HG03039 (cell line): ENCODE results near the gene PDP2.

Experiments
- ATAC-seq: cut with Tn5 transposase; IDR thresholded peaks from one replicate; pipeline ENCODE4 v1.9.1; 2021; ENCODE audit warnings: mild to moderate bottlenecking, moderate library complexity; ENCODE audit not compliant: unreplicated experiment

Gene PDP2

GRCh38 chr16:66918355-66918754, 38.0 kb downstream of the PDP2 start:
- ATAC-seq, result no peak

DNA sequence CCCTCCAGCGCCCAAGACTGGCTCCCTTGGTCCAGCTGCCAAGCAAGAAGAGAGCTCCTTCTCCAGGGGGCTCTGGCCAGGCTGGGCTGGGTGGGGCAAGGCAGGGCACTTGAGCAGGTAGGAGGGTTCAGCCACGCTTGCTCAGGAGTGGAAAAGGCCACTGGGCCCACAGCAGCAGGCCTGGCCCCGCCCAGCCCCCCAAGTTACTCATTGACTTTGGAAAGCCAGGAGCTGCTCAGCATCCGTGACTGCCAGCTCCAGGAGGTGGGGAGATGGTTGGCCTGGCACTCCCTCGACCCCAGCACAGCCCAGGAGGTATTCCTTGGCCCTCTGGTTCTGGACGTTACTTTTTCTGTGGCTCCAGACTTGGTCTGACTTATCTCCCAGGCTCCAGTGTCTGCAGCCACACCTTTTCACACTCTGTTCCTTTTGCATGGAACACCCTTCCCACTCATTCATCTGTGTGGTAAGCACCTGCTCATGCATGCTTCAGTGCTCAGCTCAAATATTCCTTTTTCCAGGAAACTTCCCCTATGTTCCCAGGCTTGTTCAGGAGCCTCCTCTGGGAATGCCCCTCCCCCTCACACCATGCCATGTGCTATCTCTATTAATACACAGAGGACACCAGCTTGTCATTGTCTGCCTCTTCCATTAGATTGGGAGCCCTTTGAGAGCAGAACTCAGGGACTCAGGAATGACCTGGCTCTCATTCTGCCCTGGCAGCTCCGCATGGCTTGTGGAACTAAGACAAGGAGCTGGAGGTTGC, 38.7 kb downstream of the PDP2 start, which contains the start of gene CDH16:
Gene CDH16, minus strand, starts transcription at position 83 of the 766 bp plus-strand sequence. CDS start 820 bp downstream, outside the sequence.
- no peak for ATAC-seq

GRCh38 chr16:66919569-66920298, 39.4 kb downstream of the PDP2 start:
- no peak for ATAC-seq

- ATAC-seq, result no peak
Measured at GRCh38 chr16:66920299-66920590, 39.9 kb downstream of the PDP2 start.

- ATAC-seq, result no peak
Measured at GRCh38 chr16:66920924-66921680, 40.8 kb downstream of the PDP2 start.

DNA sequence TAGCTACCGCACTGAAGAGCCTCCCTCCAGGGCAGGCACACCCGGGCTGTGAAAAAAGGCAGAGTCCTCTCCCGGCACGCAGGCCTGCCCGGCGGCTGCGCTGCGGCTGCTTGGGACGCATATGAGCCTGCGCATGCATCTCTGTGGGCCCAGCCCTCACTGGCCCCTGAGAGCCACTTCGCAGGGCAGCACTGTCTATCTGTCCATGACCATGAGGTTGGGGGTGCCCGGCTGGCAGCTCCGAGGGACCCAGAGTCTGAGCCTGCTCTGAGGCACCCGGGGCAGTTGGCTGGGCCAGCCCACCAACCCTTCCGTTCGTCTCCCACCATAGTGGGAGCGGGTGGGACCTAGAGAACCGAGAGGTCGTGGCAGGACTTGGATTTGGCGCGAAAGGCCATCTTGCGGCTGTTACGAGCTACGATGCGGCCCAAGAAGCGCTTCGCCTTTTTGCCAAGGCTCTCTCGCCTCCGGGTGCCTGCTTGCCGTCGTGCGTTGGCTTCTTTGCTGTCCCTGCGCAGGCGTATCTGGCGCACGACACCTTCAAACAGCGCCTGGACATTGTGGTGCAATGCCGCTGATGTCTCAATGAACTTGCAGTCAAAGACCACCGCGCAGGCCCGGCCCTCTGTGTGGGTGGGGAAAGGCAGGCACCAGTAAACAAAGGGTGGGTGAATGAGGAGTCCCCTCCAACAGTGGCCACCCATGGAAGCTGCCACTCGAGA, 41.6 kb downstream of the PDP2 start:
- no peak for ATAC-seq

- no peak for ATAC-seq
Measured at GRCh38 chr16:66923247-66923731, 43.0 kb downstream of the PDP2 start.

GRCh38 chr16:66923866-66924265, 43.6 kb downstream of the PDP2 start:
- no peak for ATAC-seq

DNA sequence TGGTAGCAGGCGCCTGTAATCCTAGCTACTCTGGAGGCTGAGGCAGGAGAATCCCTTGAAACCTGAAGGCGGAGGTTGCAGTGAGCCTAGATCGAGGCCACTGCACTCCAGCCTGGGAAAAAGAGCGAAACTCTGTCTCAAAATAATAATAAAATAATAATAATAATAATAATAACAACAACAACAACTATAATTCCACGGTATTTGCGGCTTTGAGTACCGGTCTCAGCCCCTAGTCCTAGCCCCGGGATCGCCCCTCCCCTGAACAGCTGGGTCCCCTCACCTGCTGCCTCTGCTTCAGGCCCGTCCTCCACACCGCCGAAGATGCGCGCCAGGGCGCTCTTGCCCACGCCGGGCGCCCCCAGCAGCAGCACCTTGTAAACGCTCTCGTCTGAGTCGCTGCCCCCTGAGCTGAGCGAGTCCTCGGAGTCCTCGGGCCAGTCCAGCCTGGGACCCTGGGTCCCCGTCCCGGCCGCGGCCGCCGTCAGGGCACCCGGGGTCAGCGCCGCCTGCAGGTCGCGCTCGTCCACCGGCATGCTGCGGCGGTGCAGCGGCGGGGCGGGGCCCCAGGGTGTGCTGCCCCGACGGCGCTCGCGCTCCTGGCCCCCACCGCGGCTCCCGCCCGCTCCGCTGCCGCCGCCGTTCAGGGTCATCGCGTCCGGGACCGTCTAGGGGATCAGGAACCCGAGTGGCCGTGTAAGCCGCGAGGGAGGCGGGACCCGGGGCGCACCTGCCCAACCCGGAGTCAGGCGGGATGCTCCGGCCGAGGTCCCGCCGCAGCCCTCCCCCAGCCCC, 44.4 kb downstream of the PDP2 start:
- ATAC-seq, result no peak

- ATAC-seq, result no peak
Measured at GRCh38 chr16:66925322-66925840, 45.1 kb downstream of the PDP2 start, which contains the start of gene RRAD. Gene RRAD, minus strand, starts transcription at chr16:66925535. Its CDS starts 356 bp downstream, at chr16:66925179.

DNA sequence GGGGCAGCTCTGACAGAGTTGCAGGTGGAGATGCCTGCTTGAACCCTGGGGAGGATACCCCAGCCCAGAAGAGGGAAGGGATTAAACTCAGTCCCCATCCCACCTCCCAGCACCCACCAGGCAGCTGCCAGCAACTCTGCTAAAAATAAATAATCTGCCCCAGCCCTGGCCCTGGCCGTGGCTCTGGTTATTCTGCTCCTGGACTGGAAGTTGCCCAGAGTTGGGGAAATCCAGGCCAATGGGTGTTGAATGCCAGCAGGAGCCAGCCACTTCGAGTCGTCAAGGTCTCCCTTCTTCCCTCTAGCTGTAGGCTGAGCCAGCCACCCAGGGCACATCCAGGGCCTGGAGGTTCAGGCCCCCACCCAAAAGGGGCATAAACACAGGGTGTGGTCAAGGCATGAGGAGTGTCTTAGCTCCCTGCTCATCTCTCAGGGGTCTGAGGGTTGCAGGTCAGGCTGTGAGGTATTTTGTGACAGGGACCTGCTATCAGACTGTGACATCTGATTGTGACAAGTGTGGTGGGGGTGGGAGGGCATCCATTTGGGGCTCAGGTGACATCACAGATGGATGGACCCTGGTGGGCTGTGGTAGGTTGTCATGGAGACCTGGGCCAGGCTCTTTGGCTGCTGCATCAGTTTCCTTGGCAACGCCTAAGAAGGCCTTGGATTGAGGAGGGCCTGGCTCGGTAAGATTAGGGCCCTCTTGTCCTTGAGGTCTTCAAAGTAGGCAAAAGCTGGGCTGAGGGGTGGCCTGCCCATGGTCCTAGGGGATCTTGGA, 46.0 kb downstream of the PDP2 start:
- ATAC-seq, result no peak

- ATAC-seq, result no peak
Measured at GRCh38 chr16:66926961-66927436, 46.7 kb downstream of the PDP2 start.

DNA sequence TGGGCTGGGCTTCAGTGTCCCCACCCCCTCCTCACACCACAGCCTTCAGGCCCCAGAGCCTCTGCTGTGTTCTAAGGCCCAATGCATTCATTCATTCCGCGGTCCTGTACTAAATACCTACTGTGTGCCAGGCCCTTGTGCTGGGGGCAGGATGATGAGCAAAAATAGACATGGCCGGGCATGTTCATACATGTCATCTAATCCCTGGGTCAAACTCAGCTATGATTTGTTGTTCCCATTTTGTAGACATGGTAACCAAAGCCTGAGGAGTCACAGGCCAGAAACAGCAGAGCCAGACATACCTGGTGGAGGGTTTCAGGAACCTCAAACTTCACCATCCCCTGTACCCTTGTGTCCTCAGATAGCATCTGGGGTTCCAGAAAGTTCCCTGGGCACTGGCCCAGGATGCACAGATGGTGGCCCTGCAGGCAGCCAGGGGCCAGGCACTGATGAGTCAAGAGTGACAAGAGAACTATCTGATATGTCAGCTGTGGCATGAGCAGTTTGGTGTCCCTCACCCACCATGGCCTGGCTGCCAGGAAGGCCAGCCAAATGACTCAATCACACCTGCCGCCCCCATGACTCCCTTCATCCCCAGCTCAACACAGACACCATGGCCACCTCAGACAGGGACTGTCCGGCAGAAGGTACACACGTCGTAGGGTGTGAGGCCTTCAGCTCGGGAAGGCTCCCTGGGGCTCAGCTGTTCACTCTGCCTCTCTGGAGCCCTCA, 47.8 kb downstream of the PDP2 start:
- ATAC-seq, result no peak

DNA sequence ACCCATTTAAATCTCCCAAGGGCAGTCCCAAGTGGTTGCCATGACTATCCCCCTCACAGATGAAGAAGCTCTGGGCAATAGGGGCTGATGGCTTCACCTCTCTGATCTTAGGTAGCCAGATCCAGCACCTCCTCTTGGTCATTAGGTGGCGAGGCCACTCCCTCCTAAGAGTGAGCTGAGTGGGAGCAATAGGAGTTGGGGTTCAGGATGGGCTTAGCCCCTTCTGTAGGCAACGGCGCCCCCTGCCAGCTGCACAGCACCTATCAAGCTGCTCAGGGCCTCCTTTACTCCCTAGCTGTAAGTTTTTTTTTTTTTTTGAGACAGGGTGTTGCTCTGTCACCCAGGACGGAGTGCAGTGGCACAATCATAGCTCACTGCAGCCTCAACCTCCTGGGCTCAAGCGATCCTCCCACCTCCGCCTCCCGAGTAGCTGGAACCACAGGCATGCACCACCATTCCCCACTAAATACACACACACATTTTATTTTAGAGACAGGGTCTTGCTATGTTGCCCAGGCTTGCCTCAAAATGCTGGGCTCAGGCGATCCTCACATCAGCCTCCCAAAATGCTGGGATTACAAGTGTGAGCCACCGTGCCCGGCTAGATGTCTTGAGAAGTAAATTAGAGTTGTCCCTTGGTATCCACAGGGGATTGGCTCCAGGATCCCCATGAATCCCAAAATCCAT, 48.5 kb downstream of the PDP2 start:
- no peak for ATAC-seq

DNA sequence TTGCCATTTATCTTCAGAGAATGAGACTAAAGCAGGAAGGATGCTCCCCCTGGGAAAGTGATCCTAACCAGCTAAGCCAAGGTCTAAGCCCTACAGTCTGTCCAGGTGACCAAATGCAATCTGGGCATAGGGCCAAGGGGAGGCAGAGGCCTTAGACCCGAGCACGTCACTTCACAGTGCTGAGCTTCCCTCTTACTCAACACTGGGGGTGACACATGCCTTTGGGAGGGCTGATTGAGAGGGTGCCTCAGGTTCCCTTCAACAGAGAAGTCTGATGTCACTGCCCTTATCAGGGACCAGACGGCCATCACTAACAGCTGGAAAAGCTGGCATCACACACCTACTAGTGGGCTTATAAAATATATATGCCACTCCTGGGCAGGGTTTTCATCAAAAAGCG, 49.9 kb downstream of the PDP2 start:
- ATAC-seq, result no peak

GRCh38 chr16:66931665-66932064, 51.4 kb downstream of the PDP2 start:
- ATAC-seq, result no peak

DNA sequence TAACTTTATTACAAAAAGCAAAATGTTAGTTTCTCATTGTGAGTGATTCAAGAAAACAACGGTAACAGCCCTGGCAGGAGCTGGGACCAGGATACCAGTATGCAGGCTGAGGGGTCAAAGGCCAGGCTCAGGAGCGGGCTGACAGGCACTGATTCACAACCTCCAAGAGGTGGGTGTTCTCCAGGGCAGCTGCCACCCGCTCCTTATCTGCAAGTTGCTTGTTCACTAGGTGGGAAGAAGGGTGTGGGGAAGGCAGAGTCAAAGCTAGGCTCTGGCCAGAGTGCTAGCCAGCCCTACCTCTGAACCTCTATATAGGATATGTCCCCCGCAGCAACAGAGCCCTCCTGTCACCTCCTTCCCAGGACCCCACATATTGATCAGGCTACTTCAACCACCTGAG, 51.8 kb downstream of the PDP2 start:
- ATAC-seq, result no peak

DNA sequence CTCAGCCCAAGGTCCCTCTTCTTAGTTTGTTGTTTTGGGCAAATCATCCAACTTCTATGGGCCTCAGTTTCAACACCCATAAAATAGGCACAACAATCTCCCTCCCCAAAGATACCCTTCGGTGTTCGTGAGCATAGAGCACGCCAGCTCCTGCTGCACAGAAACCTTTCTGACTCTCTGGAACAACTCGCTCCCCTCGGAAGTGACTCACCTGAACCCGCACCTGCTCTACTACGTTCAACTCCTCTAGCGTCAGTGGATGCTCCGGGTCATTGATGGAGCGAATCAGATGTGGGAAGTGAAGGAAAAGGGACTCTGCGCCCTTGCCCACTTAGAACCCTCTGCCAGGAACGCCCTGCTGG, 53.4 kb downstream of the PDP2 start:
- ATAC-seq, result no peak
